Colonic mucosa (tissue), 4 donors: ENCODE results near the gene CSTB. TPM values are rescaled to one million over a fixed set of nuclear protein-coding genes. Genes with fewer than 3 reads are reported as not detected.

Experiments used
- DNase-seq: peaks from one replicate; pipeline ENCODE4 v3.0.0-alpha.2; 2020
- H3K27ac ChIP-seq: fragments of 200-600 bp; one replicate; pipeline ENCODE4 v1.8.0; 2021
- H3K27me3 ChIP-seq: fragments of 200-600 bp; one replicate; pipeline ENCODE4 v1.8.0; 2021
- H3K36me3 ChIP-seq: fragments of 200-600 bp; one replicate; pipeline ENCODE4 v1.8.0; 2021
- H3K4me1 ChIP-seq: fragments of 200-600 bp; one replicate; pipeline ENCODE4 v1.8.0; 2021; ENCODE audit warnings: mild to moderate bottlenecking
- H3K4me3 ChIP-seq: fragments of 200-600 bp; one replicate; pipeline ENCODE4 v1.8.0; 2021
- H3K9ac ChIP-seq, 2 donors: one replicate each; pipeline ENCODE4 v1.7.0; 2013; ENCODE audit warnings: control low read depth in 2 of 2, low read depth in 2 of 2, low read length in 2 of 2
- H3K9me3 ChIP-seq: fragments of 200-600 bp; one replicate; pipeline ENCODE4 v1.8.0; 2021
- intact Hi-C: fragments of 100-400 bp; cut with DNase I; formaldehyde crosslinking; loops from one replicate; pipeline ENCODE4 v1.14.1; 2022
- total RNA-seq, 2 donors: library from RNA; stranded (reverse); fragmentation: NEBNext Ultra II Directional in 1 of 2; extraction: Animal tissue kit (Norgen Biotek cat#: 25700) in 1 of 2; gene quantifications; one replicate each; pipeline ENCODE4 v1.2.1, GENCODE V29; 2021
- TF ChIP-seq, protein P1 (sequence below): fragments of 200-600 bp; IDR thresholded peaks from one replicate; pipeline ENCODE4 v1.8.0; 2022; ENCODE audit warnings: antibody characterized with exemption, mild to moderate bottlenecking
- donor health status: healthy.
- donor health status: DM: no; HTN: no; CAD: no.
- donor health status: DM: no; HTN: no; CAD: no.

CSTB gene
- total RNA-seq, 2 donors from 2014 or later: 67.5 to 86.6 TPM

DNA sequence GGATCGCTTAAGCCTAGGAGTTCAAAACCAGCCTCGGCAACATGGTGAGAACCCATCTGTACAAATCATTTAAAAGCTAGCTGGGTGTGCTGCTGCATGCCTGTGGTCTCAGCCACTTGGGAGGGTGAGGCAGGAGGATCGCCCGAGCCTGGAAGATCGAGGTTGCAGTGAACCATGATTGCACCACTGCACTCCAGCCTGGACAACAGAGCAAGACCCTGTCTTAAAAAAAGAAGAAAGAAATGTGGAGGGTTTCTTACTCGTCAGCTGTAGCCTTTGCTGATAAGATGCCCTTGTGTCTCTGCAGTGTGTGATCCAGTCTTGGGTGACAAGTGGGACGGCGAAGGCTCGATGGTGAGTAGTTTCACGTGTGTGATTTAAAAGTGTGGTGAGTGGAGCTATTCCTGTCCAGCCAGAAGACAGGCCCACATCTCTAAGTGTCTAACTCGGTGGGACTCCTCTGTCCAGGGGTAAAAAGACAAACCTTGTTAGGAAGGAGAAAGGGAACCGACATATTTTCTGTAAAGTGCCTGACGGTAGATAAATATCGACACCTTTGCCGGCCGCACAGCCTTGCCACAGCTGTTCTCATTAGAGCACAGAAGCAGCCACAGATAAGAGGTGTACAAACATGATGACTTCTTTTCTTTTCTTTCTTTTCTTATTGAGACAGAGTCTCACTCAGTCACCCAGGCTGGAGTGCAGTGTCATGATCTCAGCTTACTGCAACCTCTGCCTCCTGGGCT, 30.2 kb downstream of the CSTB start:
- intact Hi-C loops: no loop called here
- no peak for DNase-seq
- Histone ChIP-seq H3K27ac (no peak overlapping the region), H3K9ac (no peak overlapping the region), H3K4me1 (no peaks in the 10 kb centered on the region), H3K36me3 (no peaks in the 10 kb centered on the region), H3K27me3 (no peaks in the 10 kb centered on the region), H3K9me3 (no peaks in the 10 kb centered on the region), H3K4me3 (no peak overlapping the region)
- TF ChIP-seq, protein P1, sequence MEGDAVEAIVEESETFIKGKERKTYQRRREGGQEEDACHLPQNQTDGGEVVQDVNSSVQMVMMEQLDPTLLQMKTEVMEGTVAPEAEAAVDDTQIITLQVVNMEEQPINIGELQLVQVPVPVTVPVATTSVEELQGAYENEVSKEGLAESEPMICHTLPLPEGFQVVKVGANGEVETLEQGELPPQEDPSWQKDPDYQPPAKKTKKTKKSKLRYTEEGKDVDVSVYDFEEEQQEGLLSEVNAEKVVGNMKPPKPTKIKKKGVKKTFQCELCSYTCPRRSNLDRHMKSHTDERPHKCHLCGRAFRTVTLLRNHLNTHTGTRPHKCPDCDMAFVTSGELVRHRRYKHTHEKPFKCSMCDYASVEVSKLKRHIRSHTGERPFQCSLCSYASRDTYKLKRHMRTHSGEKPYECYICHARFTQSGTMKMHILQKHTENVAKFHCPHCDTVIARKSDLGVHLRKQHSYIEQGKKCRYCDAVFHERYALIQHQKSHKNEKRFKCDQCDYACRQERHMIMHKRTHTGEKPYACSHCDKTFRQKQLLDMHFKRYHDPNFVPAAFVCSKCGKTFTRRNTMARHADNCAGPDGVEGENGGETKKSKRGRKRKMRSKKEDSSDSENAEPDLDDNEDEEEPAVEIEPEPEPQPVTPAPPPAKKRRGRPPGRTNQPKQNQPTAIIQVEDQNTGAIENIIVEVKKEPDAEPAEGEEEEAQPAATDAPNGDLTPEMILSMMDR: no peak

- no peaks in the 10 kb centered on the region for H3K9me3 ChIP-seq
- no peak overlapping the region for H3K9ac ChIP-seq
- no peaks in the 10 kb centered on the region for H3K36me3 ChIP-seq
- TF ChIP-seq, protein P1: no peak
- no peak overlapping the region for H3K4me3 ChIP-seq
- no peak for DNase-seq
- H3K4me1 ChIP-seq: no peaks in the 10 kb centered on the region
- H3K27ac ChIP-seq: no peak overlapping the region
- H3K27me3 ChIP-seq: no peaks in the 10 kb centered on the region
- intact Hi-C loops: no loop called here
Observed at GRCh38 chr21:43744725-43745124, 31.4 kb downstream of the CSTB start.

GRCh38 chr21:43743947-43744346, 32.2 kb downstream of the CSTB start:
- H3K27me3 ChIP-seq: no peaks in the 10 kb centered on the region
- TF ChIP-seq, protein P1: no peak

GRCh38 chr21:43741423-43742096, 34.5 kb downstream of the CSTB start:
- Histone ChIP-seq H3K36me3 (no peaks in the 10 kb centered on the region), H3K27ac (no peak overlapping the region), H3K4me1 (no peaks in the 10 kb centered on the region), H3K4me3 (no peak overlapping the region), H3K9me3 (no peaks in the 10 kb centered on the region), H3K9ac (no peak overlapping the region), H3K27me3 (no peaks in the 10 kb centered on the region)
- intact Hi-C loops: no loop called here
- TF ChIP-seq, protein P1: no peak
- DNase-seq: no peak

More at GRCh38 chr21:43743947-43744346, 32.2 kb downstream of the CSTB start:
- Histone ChIP-seq H3K36me3 (no peaks in the 10 kb centered on the region), H3K4me3 (no peak overlapping the region), H3K27ac (no peak overlapping the region), H3K9ac (no peak overlapping the region), H3K4me1 (no peaks in the 10 kb centered on the region), H3K9me3 (no peaks in the 10 kb centered on the region)
- intact Hi-C loops: no loop called here
- DNase-seq: no peak

DNA sequence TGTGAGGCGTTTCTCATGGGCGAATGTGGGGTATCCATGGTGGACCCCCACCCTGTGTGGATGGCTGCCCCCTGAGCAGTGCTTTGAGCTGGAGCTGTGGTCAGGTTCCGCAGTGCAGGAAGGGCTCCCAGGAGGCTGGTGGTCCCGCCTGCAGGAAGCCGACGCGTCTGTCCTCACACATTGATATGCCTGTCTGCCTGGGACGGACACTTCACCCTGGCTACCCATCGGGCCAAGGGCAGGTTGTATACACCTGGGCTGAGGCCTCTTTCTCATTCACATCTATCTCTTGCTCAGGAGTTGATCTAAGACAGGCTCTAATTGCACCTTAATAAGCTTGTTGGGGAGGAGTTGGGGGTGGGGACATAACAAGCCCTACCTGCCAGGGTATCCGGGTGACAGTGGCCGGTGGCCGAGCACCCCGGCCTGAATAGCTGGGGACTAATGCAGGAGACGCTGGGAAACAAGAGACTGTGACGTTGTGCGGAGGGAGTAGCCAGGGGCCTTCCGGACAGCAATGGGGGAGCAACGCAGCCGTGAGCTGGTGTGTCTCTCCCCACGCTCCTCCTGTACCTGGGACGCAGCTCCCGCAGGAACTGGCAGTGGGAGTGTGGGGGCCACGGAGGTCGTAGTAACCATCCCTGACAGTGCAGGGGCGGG, 35.5 kb downstream of the CSTB start:
- no peak overlapping the region for H3K4me3 ChIP-seq
- no peaks in the 10 kb centered on the region for H3K4me1 ChIP-seq
- no peaks in the 10 kb centered on the region for H3K36me3 ChIP-seq
- no peaks in the 10 kb centered on the region for H3K27me3 ChIP-seq
- intact Hi-C loops: no loop called here
- no peak for DNase-seq
- TF ChIP-seq, protein P1: no peak
- no peaks in the 10 kb centered on the region for H3K9me3 ChIP-seq
- no peak overlapping the region for H3K9ac ChIP-seq
- no peak overlapping the region for H3K27ac ChIP-seq
